Measurements from ENCODE around the gene PHETA2. TPM values are rescaled to one million over a fixed set of nuclear protein-coding genes. Genes with fewer than 3 reads are reported as not detected.
"Not testable (repeated sequence)": the region's sequence is repeated elsewhere in the genome, so short reads cannot be mapped to it uniquely, and the experiment has no call there.

The PHETA2 gene
- total RNA-seq, 1 experiment from 2014 or later = 19.7 TPM

DNA sequence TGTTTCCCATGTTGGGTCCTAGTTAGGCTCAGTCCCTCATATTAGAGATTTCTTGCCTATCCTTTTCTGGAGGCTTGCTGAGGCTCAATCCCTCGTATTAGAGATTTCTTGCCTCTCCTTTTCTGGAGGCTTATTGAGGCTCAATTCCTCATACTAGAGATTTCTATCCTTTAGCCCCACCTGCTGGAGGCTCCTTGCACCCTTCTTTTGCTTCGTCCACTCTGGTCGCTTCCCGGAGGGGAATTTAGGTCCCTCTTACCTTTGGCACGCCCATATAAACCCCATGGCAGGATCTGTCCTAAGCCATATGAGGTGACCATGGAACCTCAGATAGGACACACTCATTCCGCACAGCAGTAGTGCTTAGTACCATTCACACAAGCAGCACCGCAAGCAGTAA is 40.7 kb downstream of the PHETA2 start:
- no peak overlapping the region for H3K4me3 Mint-ChIP-seq (ENCODE audit: unreplicated experiment)
- intact Hi-C loops (cut with micrococcal nuclease; ENCODE audit: unreplicated experiment) = loop anchor here (1.0 to 10.0 kb wide), 2 partner anchors 23 to 60 kb away; no protein-coding TSS in a partner anchor
- DNase-seq = peak in 1 of 2 experiments; percentile 47
- H3K9me3 Mint-ChIP-seq (ENCODE audit: unreplicated experiment) = no peaks in the 10 kb centered on the region
- Histone ChIP-seq H3K27me3 (replicated peaks; ENCODE audit: control insufficient read depth, insufficient read depth, low read length) (no peaks in the 10 kb centered on the region), H3K9me3 (peaks cover 16% of the 10 kb centered on the region), H3K4me3 (ENCODE audit: low read depth, low read length) (no peak overlapping the region), H3K4me1 (no peaks in the 10 kb centered on the region), H3K36me3 (ENCODE audit: control insufficient read depth, insufficient read depth, low read length) (no peaks in the 10 kb centered on the region)
- TF ChIP-seq, protein P1, sequence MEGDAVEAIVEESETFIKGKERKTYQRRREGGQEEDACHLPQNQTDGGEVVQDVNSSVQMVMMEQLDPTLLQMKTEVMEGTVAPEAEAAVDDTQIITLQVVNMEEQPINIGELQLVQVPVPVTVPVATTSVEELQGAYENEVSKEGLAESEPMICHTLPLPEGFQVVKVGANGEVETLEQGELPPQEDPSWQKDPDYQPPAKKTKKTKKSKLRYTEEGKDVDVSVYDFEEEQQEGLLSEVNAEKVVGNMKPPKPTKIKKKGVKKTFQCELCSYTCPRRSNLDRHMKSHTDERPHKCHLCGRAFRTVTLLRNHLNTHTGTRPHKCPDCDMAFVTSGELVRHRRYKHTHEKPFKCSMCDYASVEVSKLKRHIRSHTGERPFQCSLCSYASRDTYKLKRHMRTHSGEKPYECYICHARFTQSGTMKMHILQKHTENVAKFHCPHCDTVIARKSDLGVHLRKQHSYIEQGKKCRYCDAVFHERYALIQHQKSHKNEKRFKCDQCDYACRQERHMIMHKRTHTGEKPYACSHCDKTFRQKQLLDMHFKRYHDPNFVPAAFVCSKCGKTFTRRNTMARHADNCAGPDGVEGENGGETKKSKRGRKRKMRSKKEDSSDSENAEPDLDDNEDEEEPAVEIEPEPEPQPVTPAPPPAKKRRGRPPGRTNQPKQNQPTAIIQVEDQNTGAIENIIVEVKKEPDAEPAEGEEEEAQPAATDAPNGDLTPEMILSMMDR (IDR thresholded peaks at IDR 0.05; ENCODE audit: insufficient read depth in 1 of 2, low read depth in 1 of 2, low read length in 1 of 2, severe bottlenecking in 1 of 2, unreplicated experiment in 1 of 2) = peak; percentile 34 to 35
- no TSS peak for BruUV-seq (replicated peaks)
- H3K4me1 Mint-ChIP-seq (ENCODE audit: low read depth, unreplicated experiment) = no peaks in the 10 kb centered on the region
- H3K36me3 Mint-ChIP-seq (ENCODE audit: insufficient read depth, unreplicated experiment) = peaks cover 5% of the 10 kb centered on the region
- POLR2A ChIA-PET = no interaction called here
- CTCF ChIA-PET = interaction anchor here (0.7 kb wide), 1 partner anchor 174 kb away, joined by 3 read pairs; no protein-coding TSS in a partner anchor
- H3K27ac Mint-ChIP-seq (ENCODE audit: unreplicated experiment) = no peak overlapping the region
- no peaks in the 10 kb centered on the region for H3K27me3 Mint-ChIP-seq (ENCODE audit: insufficient read depth, unreplicated experiment)

DNA sequence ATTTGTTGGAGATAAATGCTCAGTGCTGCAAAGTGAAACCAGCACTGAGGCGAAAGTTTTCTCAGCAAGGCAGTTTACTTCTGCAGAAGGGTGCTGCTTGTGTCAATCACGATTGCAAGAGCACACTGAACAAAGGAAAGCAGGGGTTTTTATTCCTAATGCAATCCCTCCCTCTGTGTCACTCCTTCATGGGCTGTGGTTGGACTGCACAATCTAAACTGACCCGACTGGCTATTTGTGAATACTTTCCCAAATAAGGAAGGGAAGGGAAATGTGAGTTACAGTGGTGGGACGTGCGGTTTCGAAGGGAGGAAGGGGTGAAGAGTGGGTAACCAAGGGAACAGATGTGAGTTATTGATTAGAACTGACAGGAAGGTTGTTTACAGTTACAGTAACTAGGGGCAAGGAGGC is 41.4 kb downstream of the PHETA2 start:
- intact Hi-C loops (cut with micrococcal nuclease; ENCODE audit: unreplicated experiment) = loop anchor here (10.0 kb wide), 1 partner anchor 61 kb away; no protein-coding TSS in a partner anchor
- H3K9me3 Mint-ChIP-seq (ENCODE audit: unreplicated experiment); H3K27me3 Mint-ChIP-seq (ENCODE audit: insufficient read depth, unreplicated experiment); H3K4me1 ChIP-seq; H3K4me3 Mint-ChIP-seq (ENCODE audit: unreplicated experiment); DNase-seq; H3K27me3 ChIP-seq (replicated peaks; ENCODE audit: control insufficient read depth, insufficient read depth, low read length); H3K4me1 Mint-ChIP-seq (ENCODE audit: low read depth, unreplicated experiment); BruUV-seq (replicated peaks); H3K4me3 ChIP-seq (ENCODE audit: low read depth, low read length); H3K27ac Mint-ChIP-seq (ENCODE audit: unreplicated experiment); H3K36me3 ChIP-seq (ENCODE audit: control insufficient read depth, insufficient read depth, low read length); POLR2A ChIA-PET; H3K36me3 Mint-ChIP-seq (ENCODE audit: insufficient read depth, unreplicated experiment): not testable (repeated sequence)
- CTCF ChIA-PET = interaction anchor here (0.7 kb wide), 1 partner anchor 174 kb away, joined by 3 read pairs; no protein-coding TSS in a partner anchor
- H3K9me3 ChIP-seq = peaks cover 16% of the 10 kb centered on the region

DNA sequence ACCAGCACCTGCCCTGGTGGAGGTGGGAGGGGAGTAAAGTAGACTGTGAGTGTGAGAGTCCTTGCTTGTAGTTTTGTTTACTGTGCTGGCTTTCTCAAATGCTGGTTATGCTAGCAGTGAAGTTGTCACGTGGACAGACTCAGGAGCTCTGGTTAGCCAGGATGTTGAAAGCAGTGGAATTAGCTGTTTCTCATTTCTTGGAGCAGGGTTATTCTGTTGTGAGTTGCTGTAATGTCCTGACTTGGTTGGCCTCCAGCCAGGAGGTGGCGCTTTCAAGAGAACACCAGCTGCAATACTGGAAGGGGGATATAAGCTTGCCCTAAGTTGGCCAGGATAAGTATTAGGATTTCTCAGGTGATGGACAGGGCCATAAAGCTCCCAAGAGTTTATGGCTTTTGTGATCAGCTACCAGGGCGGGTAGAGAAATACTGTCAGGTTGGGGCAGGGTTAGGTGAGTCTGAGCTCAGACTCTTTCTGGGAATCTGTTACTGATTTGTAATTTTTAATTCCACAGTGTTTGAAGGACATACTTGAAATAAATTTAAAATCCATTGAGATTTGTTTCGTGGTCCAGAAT is 42.9 kb downstream of the PHETA2 start:
- Mint-ChIP-seq H3K36me3 (ENCODE audit: insufficient read depth, unreplicated experiment) (peaks cover 5% of the 10 kb centered on the region), H3K9me3 (ENCODE audit: unreplicated experiment) (no peaks in the 10 kb centered on the region), H3K4me1 (ENCODE audit: low read depth, unreplicated experiment) (no peaks in the 10 kb centered on the region), H3K27ac (ENCODE audit: unreplicated experiment) (no peak overlapping the region), H3K27me3 (ENCODE audit: insufficient read depth, unreplicated experiment) (no peaks in the 10 kb centered on the region), H3K4me3 (ENCODE audit: unreplicated experiment) (no peak overlapping the region)
- CTCF ChIA-PET = interaction anchor here (0.6 to 1.8 kb wide), 4 partner anchors 26 to 359 kb away, joined by 3 to 7 read pairs (median 4); partner anchors contain the start of gene NDUFA6
- TF ChIP-seq, protein P1 (IDR thresholded peaks at IDR 0.05; ENCODE audit: insufficient read depth in 1 of 2, low read depth in 1 of 2, low read length in 1 of 2, severe bottlenecking in 1 of 2, unreplicated experiment in 1 of 2) = peak in 1 of 2 experiments; percentile 21
- no peak for DNase-seq
- H3K27me3 ChIP-seq (replicated peaks; ENCODE audit: control insufficient read depth, insufficient read depth, low read length) = no peaks in the 10 kb centered on the region
- no peak overlapping the region for H3K4me3 ChIP-seq (ENCODE audit: low read depth, low read length)
- H3K36me3 ChIP-seq (ENCODE audit: control insufficient read depth, insufficient read depth, low read length) = no peaks in the 10 kb centered on the region
- intact Hi-C loops (cut with micrococcal nuclease; ENCODE audit: unreplicated experiment) = loop anchor here (1.0 to 10.0 kb wide), 2 partner anchors 62 to 151 kb away; no protein-coding TSS in a partner anchor
- BruUV-seq (replicated peaks) = no TSS peak
- POLR2A ChIA-PET = no interaction called here
- H3K4me1 ChIP-seq = no peaks in the 10 kb centered on the region
- peaks cover 16% of the 10 kb centered on the region for H3K9me3 ChIP-seq

DNA sequence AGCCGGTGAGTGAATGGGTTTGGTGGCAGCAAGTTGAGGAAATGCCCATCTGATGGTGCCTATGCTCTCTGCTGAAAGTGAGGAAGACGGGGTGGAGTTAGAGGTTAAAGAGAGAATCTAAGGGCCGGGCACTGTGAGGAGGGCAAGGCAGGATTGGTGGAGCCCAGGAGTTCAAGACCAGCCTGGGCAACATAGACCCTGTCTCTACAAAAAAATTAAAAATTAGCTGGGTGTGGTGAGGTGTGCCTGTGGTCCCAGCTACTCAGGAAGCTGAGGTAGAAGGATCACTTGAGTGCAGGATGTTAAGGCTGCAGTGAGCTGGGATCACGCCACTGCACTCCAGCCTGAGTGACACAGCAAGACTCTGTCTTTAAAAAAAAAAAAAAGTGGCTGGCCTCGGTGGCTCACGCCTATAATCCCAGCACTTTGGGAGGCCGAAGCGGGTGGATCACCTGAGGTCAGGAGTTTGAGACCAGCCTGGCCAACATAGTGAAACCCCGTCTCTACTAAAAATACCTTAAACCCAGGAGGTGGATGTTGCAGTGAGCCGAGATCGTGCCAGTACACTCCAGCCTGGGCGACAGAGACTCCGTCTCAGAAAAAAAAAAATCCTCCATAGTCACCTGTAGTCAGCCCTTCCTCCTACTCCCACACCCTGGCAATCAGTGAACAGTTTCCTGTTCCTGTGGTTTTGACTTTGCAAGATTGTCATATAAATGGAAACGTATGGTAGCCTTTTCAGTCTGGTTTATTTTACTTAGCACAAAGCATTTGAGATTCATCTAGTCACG is 46.4 kb downstream of the PHETA2 start:
- DNase-seq; H3K27me3 Mint-ChIP-seq (ENCODE audit: insufficient read depth, unreplicated experiment); H3K4me1 Mint-ChIP-seq (ENCODE audit: low read depth, unreplicated experiment); H3K36me3 ChIP-seq (ENCODE audit: control insufficient read depth, insufficient read depth, low read length); H3K4me1 ChIP-seq; intact Hi-C loops (cut with micrococcal nuclease; ENCODE audit: unreplicated experiment); BruUV-seq (replicated peaks); H3K27me3 ChIP-seq (replicated peaks; ENCODE audit: control insufficient read depth, insufficient read depth, low read length); H3K4me3 Mint-ChIP-seq (ENCODE audit: unreplicated experiment); H3K27ac Mint-ChIP-seq (ENCODE audit: unreplicated experiment); CTCF ChIA-PET; H3K4me3 ChIP-seq (ENCODE audit: low read depth, low read length); H3K9me3 ChIP-seq; H3K36me3 Mint-ChIP-seq (ENCODE audit: insufficient read depth, unreplicated experiment); H3K9me3 Mint-ChIP-seq (ENCODE audit: unreplicated experiment); POLR2A ChIA-PET: not testable (repeated sequence)

DNA sequence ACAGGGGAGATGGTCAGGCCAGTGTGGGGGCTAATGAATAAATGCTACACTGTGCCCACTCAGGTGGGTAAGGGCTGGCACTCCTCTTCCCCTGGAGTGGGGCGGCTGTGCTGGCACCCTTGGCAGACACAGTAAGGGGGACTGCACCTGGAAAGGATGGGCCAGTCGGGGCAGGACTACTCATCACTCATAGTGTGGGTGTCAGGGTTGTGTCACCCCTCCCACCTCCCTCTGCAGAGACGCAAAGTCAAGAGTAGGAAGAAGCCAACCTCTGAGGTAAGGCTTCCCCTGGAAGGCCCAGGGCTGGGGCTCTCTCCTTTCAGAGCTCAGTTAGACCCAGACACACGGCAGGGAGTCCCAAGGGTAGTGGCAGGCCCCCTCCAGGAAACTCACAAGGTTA is 49.5 kb downstream of the PHETA2 start:
- H3K9me3 ChIP-seq; H3K4me3 ChIP-seq (ENCODE audit: low read depth, low read length); CTCF ChIA-PET; BruUV-seq (replicated peaks); H3K27me3 ChIP-seq (replicated peaks; ENCODE audit: control insufficient read depth, insufficient read depth, low read length); H3K4me1 Mint-ChIP-seq (ENCODE audit: low read depth, unreplicated experiment); H3K9me3 Mint-ChIP-seq (ENCODE audit: unreplicated experiment); H3K36me3 Mint-ChIP-seq (ENCODE audit: insufficient read depth, unreplicated experiment); H3K36me3 ChIP-seq (ENCODE audit: control insufficient read depth, insufficient read depth, low read length); intact Hi-C loops (cut with micrococcal nuclease; ENCODE audit: unreplicated experiment); H3K27ac Mint-ChIP-seq (ENCODE audit: unreplicated experiment); DNase-seq; POLR2A ChIA-PET; H3K4me1 ChIP-seq; H3K27me3 Mint-ChIP-seq (ENCODE audit: insufficient read depth, unreplicated experiment); H3K4me3 Mint-ChIP-seq (ENCODE audit: unreplicated experiment): not testable (repeated sequence)
